ENCODE data around the gene HS1BP3.

The HS1BP3 gene

GRCh38 chr2:20618468-20618885 lies 32.4 kb downstream of the HS1BP3 start:
- Histone ChIP-seq H3K27me3 (ENCODE audit: low read length) (no peaks in the 10 kb centered on the region), H3K9me2 (replicated peaks; ENCODE audit: insufficient read depth, low read length) (no peaks in the 10 kb centered on the region), H3K4me2 (ENCODE audit: low read depth, low read length, poor library complexity, severe bottlenecking) (no peak overlapping the region), H3K79me2 (ENCODE audit: insufficient read depth, low read length) (no peaks in the 10 kb centered on the region), H2AFZ (ENCODE audit: low read depth, low read length, severe bottlenecking) (no peak overlapping the region), H4K20me1 (ENCODE audit: low read depth, low read length) (no peaks in the 10 kb centered on the region), H3K36me3 (ENCODE audit: low read length) (no peaks in the 10 kb centered on the region), H3K27ac (ENCODE audit: low read depth, low read length) (no peak overlapping the region), H3K9ac (ENCODE audit: low read length) (no peak overlapping the region), H3K9me3 (ENCODE audit: insufficient read depth, low read length) (no peaks in the 10 kb centered on the region), H3K4me3 (ENCODE audit: insufficient read depth, low read length, poor library complexity, severe bottlenecking) (no peak overlapping the region), H3F3A (ENCODE audit: insufficient read depth) (no peaks in the 10 kb centered on the region)
- TF ChIP-seq EZH2phosphoT487 (conservative IDR thresholded peaks at IDR 0.05; ENCODE audit: low read length) (no peak), CTCF (IDR thresholded peaks at IDR 0.05; ENCODE audit: insufficient read depth, low read length, poor library complexity, severe bottlenecking) (no peak)

- Histone ChIP-seq H3K4me2 (ENCODE audit: low read depth, low read length, poor library complexity, severe bottlenecking) (no peak overlapping the region), H3K36me3 (ENCODE audit: low read length) (no peaks in the 10 kb centered on the region), H3K9ac (ENCODE audit: low read length) (no peak overlapping the region), H3K79me2 (ENCODE audit: insufficient read depth, low read length) (no peaks in the 10 kb centered on the region), H3K27ac (ENCODE audit: low read depth, low read length) (no peak overlapping the region), H4K20me1 (ENCODE audit: low read depth, low read length) (no peaks in the 10 kb centered on the region), H3F3A (ENCODE audit: insufficient read depth) (no peaks in the 10 kb centered on the region), H3K4me3 (ENCODE audit: insufficient read depth, low read length, poor library complexity, severe bottlenecking) (no peak overlapping the region), H2AFZ (ENCODE audit: low read depth, low read length, severe bottlenecking) (no peak overlapping the region), H3K27me3 (ENCODE audit: low read length) (no peaks in the 10 kb centered on the region), H3K9me2 (replicated peaks; ENCODE audit: insufficient read depth, low read length) (no peaks in the 10 kb centered on the region), H3K9me3 (ENCODE audit: insufficient read depth, low read length) (no peaks in the 10 kb centered on the region)
- no peak for TF ChIP-seq EZH2phosphoT487 (conservative IDR thresholded peaks at IDR 0.05; ENCODE audit: low read length)
- TF ChIP-seq CTCF (IDR thresholded peaks at IDR 0.05; ENCODE audit: insufficient read depth, low read length, poor library complexity, severe bottlenecking): no peak
These were observed 32.9 kb downstream of the HS1BP3 start for GRCh38 chr2:20617892-20618467.

- H3K4me2 ChIP-seq (ENCODE audit: low read depth, low read length, poor library complexity, severe bottlenecking): no peak overlapping the region
- TF ChIP-seq CTCF (IDR thresholded peaks at IDR 0.05; ENCODE audit: insufficient read depth, low read length, poor library complexity, severe bottlenecking) (no peak), EZH2phosphoT487 (conservative IDR thresholded peaks at IDR 0.05; ENCODE audit: low read length) (no peak)
- H3K9ac ChIP-seq (ENCODE audit: low read length): no peak overlapping the region
- H3K4me3 ChIP-seq (ENCODE audit: insufficient read depth, low read length, poor library complexity, severe bottlenecking): no peak overlapping the region
- no peaks in the 10 kb centered on the region for H3K79me2 ChIP-seq (ENCODE audit: insufficient read depth, low read length)
- no peak overlapping the region for H3K27ac ChIP-seq (ENCODE audit: low read depth, low read length)
- H3F3A ChIP-seq (ENCODE audit: insufficient read depth): no peaks in the 10 kb centered on the region
- H4K20me1 ChIP-seq (ENCODE audit: low read depth, low read length): no peaks in the 10 kb centered on the region
- no peaks in the 10 kb centered on the region for H3K27me3 ChIP-seq (ENCODE audit: low read length)
- H3K9me3 ChIP-seq (ENCODE audit: insufficient read depth, low read length): no peaks in the 10 kb centered on the region
- H2AFZ ChIP-seq (ENCODE audit: low read depth, low read length, severe bottlenecking): no peak overlapping the region
- no peaks in the 10 kb centered on the region for H3K36me3 ChIP-seq (ENCODE audit: low read length)
- no peaks in the 10 kb centered on the region for H3K9me2 ChIP-seq (replicated peaks; ENCODE audit: insufficient read depth, low read length)
These were observed 33.8 kb downstream of the HS1BP3 start for GRCh38 chr2:20617081-20617575.
